T-helper 17 cell (primary cell): Measurements from ENCODE around the gene DCUN1D2. TPM values are rescaled to one million over a fixed set of nuclear protein-coding genes. Genes with fewer than 3 reads are reported as not detected.
"Not testable (repeated sequence)": the region's sequence is repeated elsewhere in the genome, so short reads cannot be mapped to it uniquely, and the experiment has no call there.

Experiments used
- ATAC-seq: fragments of 150-1000 bp; cut with Tn5 transposase; 2 replicates; pipeline ENCODE4 v1.10.0; 2021; ENCODE audit warnings: mild to moderate bottlenecking, moderate library complexity
- DNase-seq, 3 donors: peaks; one replicate each; pipeline versions ENCODE4 v3.0.0 to v3.0.0-alpha.2; 2020 to 2021
- H3K9me3 ChIP-seq: one replicate; pipeline ENCODE4 v1.7.0; 2013; ENCODE audit warnings: low read length, mild to moderate bottlenecking; ENCODE audit not compliant: control insufficient read depth, poor library complexity, severe bottlenecking
- H3K27ac Mint-ChIP-seq: one replicate; pipeline ENCODE4 v1.8.0; 2022; ENCODE audit warnings: mild to moderate bottlenecking, moderate library complexity, mixed read lengths
- H3K27me3 Mint-ChIP-seq: one replicate; pipeline ENCODE4 v1.8.0; 2022; ENCODE audit warnings: mixed read lengths
- H3K36me3 Mint-ChIP-seq: one replicate; pipeline ENCODE4 v1.8.0; 2022; ENCODE audit warnings: low read depth, mixed read lengths
- H3K4me1 Mint-ChIP-seq: one replicate; pipeline ENCODE4 v1.8.0; 2022; ENCODE audit warnings: mild to moderate bottlenecking, mixed read lengths
- H3K4me3 Mint-ChIP-seq: one replicate; pipeline ENCODE4 v1.8.0; 2022; ENCODE audit warnings: mild to moderate bottlenecking, moderate library complexity, mixed read lengths
- total RNA-seq, 4 donors: library from RNA in 2 of 4; stranded (reverse) in 2 of 4; gene quantifications; one replicate each; pipeline ENCODE4 v1.2.3 and lab custom pipeline; 2022 to 2026

Gene DCUN1D2
- total RNA-seq, 2 donors from 2014 or later, result 12.8 to 15.2 TPM

- DNase-seq, H3K9me3 ChIP-seq, H3K36me3 Mint-ChIP-seq, H3K4me3 Mint-ChIP-seq, H3K4me1 Mint-ChIP-seq, H3K27ac Mint-ChIP-seq, H3K27me3 Mint-ChIP-seq, ATAC-seq: not testable (repeated sequence)
Observed at GRCh38 chr13:113435907-113436306, 54.6 kb downstream of the DCUN1D2 start.

DNA sequence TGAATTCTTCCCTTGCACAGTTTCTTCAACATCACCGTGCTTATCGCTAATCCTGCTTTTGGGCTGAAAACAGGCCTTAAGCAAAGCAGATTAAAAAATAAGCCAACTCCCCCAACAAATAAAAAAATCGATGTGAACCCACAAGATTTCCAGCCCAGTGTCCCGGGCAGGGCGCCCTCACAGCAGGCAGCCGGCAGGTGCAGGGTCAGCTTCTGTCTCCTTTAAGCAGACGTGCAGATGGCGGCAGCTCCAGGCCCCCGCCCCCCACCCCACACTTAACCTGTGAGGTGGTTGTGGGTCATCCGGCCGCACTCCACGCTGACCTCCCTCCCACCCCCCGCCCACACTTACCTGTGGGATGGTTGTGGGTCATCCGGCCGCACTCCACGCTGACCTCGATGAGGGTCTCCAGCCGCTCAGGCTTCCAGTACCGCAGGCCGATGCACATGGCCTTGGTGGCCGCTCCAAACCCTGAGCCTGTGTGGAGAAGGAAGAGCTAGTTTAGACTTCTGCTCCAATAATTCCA is 57.1 kb downstream of the DCUN1D2 start:
- no peaks in the 10 kb centered on the region for H3K9me3 ChIP-seq
- no peak overlapping the region for H3K4me3 Mint-ChIP-seq
- H3K27ac Mint-ChIP-seq, result no peak overlapping the region
- H3K27me3 Mint-ChIP-seq, result no peaks in the 10 kb centered on the region
- H3K36me3 Mint-ChIP-seq, result peaks cover 2% of the 10 kb centered on the region
- peaks cover 3% of the 10 kb centered on the region for H3K4me1 Mint-ChIP-seq
- ATAC-seq, result no peak
- DNase-seq, result no peak

DNA sequence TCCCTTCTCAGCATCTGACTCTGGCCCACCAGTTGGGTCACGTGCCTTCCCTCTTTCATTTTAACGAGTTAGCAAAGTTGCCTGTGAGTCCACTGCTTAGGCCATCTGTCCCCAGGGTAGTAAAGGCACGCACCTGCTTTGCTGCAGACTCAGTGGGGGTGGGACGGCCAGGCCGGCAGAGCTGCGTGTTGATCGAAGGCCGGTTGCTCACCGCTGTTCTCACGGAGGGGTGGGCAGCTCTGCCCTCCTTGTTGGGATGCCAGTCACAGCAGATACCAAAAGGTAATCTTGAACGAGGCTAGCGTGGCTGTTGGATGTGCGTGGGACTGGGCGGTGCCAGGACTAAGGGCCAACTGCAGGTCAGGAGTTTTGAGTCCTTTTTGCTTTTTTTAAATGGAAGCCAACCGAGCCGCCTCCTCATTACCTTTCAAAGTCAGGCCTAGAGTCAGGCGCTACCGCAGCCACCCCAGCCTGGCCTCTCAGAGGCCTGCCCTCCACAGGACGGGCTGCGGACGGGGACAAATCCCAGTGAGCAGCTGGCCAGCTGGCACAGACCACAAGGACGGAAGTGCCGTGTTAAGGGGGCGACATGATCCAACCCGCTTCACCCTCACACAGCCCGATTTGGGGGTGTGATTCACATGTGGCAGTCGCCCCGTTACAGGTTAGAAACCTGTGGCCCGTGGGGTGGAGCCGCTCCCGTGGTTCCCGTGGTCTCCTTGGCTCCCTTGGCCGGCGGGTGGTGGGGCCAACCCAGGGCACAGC is 57.8 kb downstream of the DCUN1D2 start:
- ATAC-seq (no peak), DNase-seq (no peak)
- H3K27ac Mint-ChIP-seq, result no peak overlapping the region
- H3K36me3 Mint-ChIP-seq, result peaks cover 2% of the 10 kb centered on the region
- no peaks in the 10 kb centered on the region for H3K27me3 Mint-ChIP-seq
- peaks cover 3% of the 10 kb centered on the region for H3K4me1 Mint-ChIP-seq
- H3K4me3 Mint-ChIP-seq, result no peak overlapping the region
- no peaks in the 10 kb centered on the region for H3K9me3 ChIP-seq

DNA sequence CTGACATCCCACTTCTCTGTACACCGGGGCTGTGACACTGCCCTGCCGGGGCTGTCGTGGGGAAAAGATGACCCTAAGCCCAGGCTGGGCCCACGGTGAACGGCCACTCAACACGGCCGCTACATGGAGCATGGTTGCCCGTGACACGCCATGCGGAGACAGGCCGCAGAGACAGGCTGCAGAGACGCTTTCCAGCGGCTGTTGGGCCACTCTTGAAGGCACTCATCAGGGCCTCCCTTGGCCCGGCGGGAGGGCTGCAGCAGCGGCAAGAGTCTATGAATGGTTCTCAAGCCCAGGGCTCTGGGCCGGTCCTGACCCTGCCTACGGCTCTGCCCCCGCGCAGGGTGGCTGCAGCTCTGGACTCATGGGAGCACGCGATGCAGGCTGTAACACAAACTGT is 59.3 kb downstream of the DCUN1D2 start:
- peaks cover 2% of the 10 kb centered on the region for H3K36me3 Mint-ChIP-seq
- no peak overlapping the region for H3K27ac Mint-ChIP-seq
- H3K27me3 Mint-ChIP-seq, result no peaks in the 10 kb centered on the region
- ATAC-seq (no peak), DNase-seq (no peak)
- no peak overlapping the region for H3K4me3 Mint-ChIP-seq
- no peaks in the 10 kb centered on the region for H3K4me1 Mint-ChIP-seq
- no peaks in the 10 kb centered on the region for H3K9me3 ChIP-seq

GRCh38 chr13:113430378-113431110 is 60.0 kb downstream of the DCUN1D2 start:
- DNase-seq (no peak), ATAC-seq (no peak)
- no peaks in the 10 kb centered on the region for H3K27me3 Mint-ChIP-seq
- H3K4me3 Mint-ChIP-seq, result no peak overlapping the region
- no peak overlapping the region for H3K27ac Mint-ChIP-seq
- H3K36me3 Mint-ChIP-seq, result peaks cover 2% of the 10 kb centered on the region
- no peaks in the 10 kb centered on the region for H3K9me3 ChIP-seq
- H3K4me1 Mint-ChIP-seq, result no peaks in the 10 kb centered on the region

- H3K9me3 ChIP-seq, result no peaks in the 10 kb centered on the region
- no peak for DNase-seq
- H3K36me3 Mint-ChIP-seq, result peaks cover 2% of the 10 kb centered on the region
- no peak overlapping the region for H3K27ac Mint-ChIP-seq
- ATAC-seq, result no peak
- no peaks in the 10 kb centered on the region for H3K27me3 Mint-ChIP-seq
- no peak overlapping the region for H3K4me3 Mint-ChIP-seq
- H3K4me1 Mint-ChIP-seq, result no peaks in the 10 kb centered on the region
Observed at GRCh38 chr13:113429608-113429985, 60.9 kb downstream of the DCUN1D2 start.

- Mint-ChIP-seq H3K4me1 (no peaks in the 10 kb centered on the region), H3K4me3 (no peak overlapping the region), H3K27ac (no peak overlapping the region), H3K27me3 (no peaks in the 10 kb centered on the region), H3K36me3 (peaks cover 2% of the 10 kb centered on the region)
- H3K9me3 ChIP-seq, result no peaks in the 10 kb centered on the region
- DNase-seq (no peak), ATAC-seq (no peak)
Observed at GRCh38 chr13:113428871-113429607, 61.5 kb downstream of the DCUN1D2 start.

GRCh38 chr13:113428469-113428865 is 62.0 kb downstream of the DCUN1D2 start:
- no peak overlapping the region for H3K4me3 Mint-ChIP-seq
- H3K9me3 ChIP-seq, result no peaks in the 10 kb centered on the region
- no peaks in the 10 kb centered on the region for H3K27me3 Mint-ChIP-seq
- no peak overlapping the region for H3K27ac Mint-ChIP-seq
- no peak for DNase-seq
- H3K4me1 Mint-ChIP-seq, result no peaks in the 10 kb centered on the region
- no peak for ATAC-seq
- H3K36me3 Mint-ChIP-seq, result peaks cover 2% of the 10 kb centered on the region

DNA sequence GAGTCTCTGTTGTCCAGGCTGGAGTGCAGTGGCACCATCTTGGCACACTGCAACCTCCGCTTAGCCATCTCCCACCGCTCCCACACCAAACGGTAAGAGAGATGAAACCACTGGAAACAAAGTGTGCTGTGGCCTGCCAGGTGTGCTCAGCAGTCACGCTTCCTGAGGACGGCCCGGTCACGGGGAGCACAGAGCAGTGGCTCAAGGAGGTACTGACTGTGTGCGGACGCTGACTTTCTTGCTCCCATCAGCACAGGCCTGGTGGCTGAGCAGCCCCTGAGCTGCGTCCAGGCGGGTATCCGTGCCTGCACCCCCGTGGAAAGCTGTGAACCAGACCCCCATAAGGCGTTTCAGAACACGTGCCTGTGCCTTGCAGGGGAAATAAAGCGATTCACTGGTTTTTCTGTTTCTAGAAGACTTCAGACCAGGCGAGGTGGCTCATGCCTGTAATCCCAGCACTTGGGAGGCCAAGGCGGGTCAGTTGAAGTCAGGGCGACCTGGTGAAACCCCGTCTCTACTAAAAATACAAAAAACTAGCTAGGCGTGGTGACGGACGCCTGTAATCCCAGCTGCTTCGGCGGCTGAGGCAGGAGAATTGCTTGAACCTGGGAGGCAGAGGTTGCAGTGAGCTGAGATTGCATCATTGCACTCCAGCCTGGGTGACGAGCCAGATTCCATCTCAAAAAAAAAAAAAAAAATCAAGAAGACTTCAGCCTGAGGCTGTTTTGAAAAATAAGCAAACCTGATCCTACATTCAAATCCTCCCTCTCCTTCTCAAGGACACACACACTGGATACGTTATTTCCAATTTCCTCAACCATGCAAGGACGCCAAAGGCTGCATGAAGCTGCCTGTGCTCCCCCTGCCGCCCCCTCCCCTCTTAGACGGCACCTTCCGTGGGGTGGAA is 62.7 kb downstream of the DCUN1D2 start:
- no peak for DNase-seq
- Mint-ChIP-seq H3K4me1 (no peaks in the 10 kb centered on the region), H3K27me3 (no peaks in the 10 kb centered on the region), H3K27ac (no peak overlapping the region), H3K36me3 (peaks cover 2% of the 10 kb centered on the region), H3K4me3 (no peak overlapping the region)
- H3K9me3 ChIP-seq, result no peaks in the 10 kb centered on the region
- ATAC-seq, result no peak

DNA sequence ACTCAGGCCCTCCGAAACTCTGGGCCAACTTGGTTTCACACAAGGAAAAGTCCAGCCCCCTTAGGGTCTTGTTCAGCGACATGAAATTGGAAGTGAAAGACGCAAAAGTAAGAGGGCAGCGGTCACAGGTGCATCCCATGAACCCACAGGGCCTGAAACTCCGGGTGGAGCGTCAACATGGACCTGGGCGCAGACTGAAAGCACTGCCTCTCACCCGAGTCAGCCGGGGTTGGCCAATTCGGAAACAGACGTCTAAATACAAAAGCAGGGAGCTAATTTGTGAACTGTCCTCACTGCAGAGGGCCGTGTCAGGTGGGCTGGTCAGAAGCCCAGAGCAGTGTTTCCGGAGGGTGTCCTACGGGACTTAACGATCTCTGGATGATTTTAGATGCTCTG is 63.9 kb downstream of the DCUN1D2 start:
- no peak for ATAC-seq
- peak overlapping the region; percentile 49 for H3K27ac Mint-ChIP-seq

GRCh38 chr13:113425941-113426590 is 64.4 kb downstream of the DCUN1D2 start:
- H3K4me3 Mint-ChIP-seq, result no peak overlapping the region
- no peak overlapping the region for H3K27ac Mint-ChIP-seq
- no peaks in the 10 kb centered on the region for H3K9me3 ChIP-seq
- DNase-seq, result no peak
- H3K27me3 Mint-ChIP-seq, result no peaks in the 10 kb centered on the region
- no peaks in the 10 kb centered on the region for H3K4me1 Mint-ChIP-seq
- ATAC-seq, result no peak
- H3K36me3 Mint-ChIP-seq, result peaks cover 2% of the 10 kb centered on the region

More for the DNA sequence above, 63.9 kb downstream of the DCUN1D2 start:
- no peaks in the 10 kb centered on the region for H3K4me1 Mint-ChIP-seq
- no peaks in the 10 kb centered on the region for H3K9me3 ChIP-seq
- no peak overlapping the region for H3K4me3 Mint-ChIP-seq
- no peak for DNase-seq
- no peaks in the 10 kb centered on the region for H3K27me3 Mint-ChIP-seq
- H3K36me3 Mint-ChIP-seq, result peaks cover 2% of the 10 kb centered on the region

- no peak overlapping the region for H3K4me3 Mint-ChIP-seq
- H3K4me1 Mint-ChIP-seq, result peaks cover 2% of the 10 kb centered on the region
- H3K27me3 Mint-ChIP-seq, result peaks cover 6% of the 10 kb centered on the region
- no peaks in the 10 kb centered on the region for H3K36me3 Mint-ChIP-seq
- H3K27ac Mint-ChIP-seq, result no peak overlapping the region
- ATAC-seq (no peak), DNase-seq (no peak)
- H3K9me3 ChIP-seq, result no peaks in the 10 kb centered on the region
Observed at GRCh38 chr13:113423520-113424163, 66.9 kb downstream of the DCUN1D2 start.
